ENCODE results near the gene PARD6G. TPM values are rescaled to one million over a fixed set of nuclear protein-coding genes. Genes with fewer than 3 reads are reported as not detected.
A peak's percentile ranks its signal among the peaks of the same experiment; 100 is the strongest.

The PARD6G gene
- total RNA-seq, 1 experiment from 2014 or later = 13.0 TPM

DNA sequence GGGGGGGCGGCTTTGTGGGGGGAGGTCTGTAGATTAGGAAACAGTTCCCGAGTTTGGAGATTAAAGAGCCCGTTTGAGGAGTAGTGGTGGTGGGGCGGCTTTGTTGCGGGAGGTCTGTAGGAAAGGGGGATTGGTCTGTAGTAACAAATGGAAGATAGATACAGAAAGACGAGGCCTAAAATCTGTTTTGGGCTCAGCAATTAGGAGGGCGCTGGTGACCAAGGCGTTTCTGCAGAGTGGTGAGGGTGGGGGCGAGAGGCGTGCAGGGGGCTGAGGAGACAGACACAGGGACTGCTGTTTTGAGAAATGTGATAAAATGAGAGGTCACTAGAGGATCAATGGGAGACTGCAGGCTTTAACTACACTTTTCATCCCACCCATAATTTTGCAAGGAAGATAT lies 139.9 kb downstream of the PARD6G start:
- H3K4me3 Mint-ChIP-seq = no peak overlapping the region
- DNase-seq (ENCODE audit: low spot score) (no peak), ATAC-seq (no peak)
- peaks cover 7% of the 10 kb centered on the region; the same call in 1 of the 2 replicates for H3K9me3 Mint-ChIP-seq
- H3K27me3 Mint-ChIP-seq (ENCODE audit: low read depth) = no peaks in the 10 kb centered on the region
- H3K4me1 Mint-ChIP-seq = peaks cover 59% of the 10 kb centered on the region
- TF ChIP-seq ZNF423 (CRISPR knock-in tag; IDR thresholded peaks at IDR 0.05) = no peak
- TF ChIP-seq KAT7 (CRISPR knock-in tag; IDR thresholded peaks at IDR 0.05; ENCODE audit: borderline replicate concordance) = no peak
- TF ChIP-seq, protein P1, sequence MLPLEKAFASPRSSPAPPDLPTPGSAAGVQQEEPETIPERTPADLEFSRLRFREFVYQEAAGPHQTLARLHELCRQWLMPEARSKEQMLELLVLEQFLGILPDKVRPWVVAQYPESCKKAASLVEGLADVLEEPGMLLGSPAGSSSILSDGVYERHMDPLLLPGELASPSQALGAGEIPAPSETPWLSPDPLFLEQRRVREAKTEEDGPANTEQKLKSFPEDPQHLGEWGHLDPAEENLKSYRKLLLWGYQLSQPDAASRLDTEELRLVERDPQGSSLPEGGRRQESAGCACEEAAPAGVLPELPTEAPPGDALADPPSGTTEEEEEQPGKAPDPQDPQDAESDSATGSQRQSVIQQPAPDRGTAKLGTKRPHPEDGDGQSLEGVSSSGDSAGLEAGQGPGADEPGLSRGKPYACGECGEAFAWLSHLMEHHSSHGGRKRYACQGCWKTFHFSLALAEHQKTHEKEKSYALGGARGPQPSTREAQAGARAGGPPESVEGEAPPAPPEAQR (CRISPR knock-in tag; IDR thresholded peaks at IDR 0.05) = no peak
- TF ChIP-seq EMX1 (CRISPR knock-in tag; IDR thresholded peaks at IDR 0.05) = no peak
- TF ChIP-seq, protein P2, sequence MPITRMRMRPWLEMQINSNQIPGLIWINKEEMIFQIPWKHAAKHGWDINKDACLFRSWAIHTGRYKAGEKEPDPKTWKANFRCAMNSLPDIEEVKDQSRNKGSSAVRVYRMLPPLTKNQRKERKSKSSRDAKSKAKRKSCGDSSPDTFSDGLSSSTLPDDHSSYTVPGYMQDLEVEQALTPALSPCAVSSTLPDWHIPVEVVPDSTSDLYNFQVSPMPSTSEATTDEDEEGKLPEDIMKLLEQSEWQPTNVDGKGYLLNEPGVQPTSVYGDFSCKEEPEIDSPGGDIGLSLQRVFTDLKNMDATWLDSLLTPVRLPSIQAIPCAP (CRISPR knock-in tag; IDR thresholded peaks at IDR 0.05) = no peak
- no peak for TF ChIP-seq ZNF138 (CRISPR knock-in tag; conservative IDR thresholded peaks at IDR 0.05)
- TF ChIP-seq NFE2L1 (CRISPR knock-in tag; IDR thresholded peaks at IDR 0.05) = no peak
- TF ChIP-seq, protein P3, sequence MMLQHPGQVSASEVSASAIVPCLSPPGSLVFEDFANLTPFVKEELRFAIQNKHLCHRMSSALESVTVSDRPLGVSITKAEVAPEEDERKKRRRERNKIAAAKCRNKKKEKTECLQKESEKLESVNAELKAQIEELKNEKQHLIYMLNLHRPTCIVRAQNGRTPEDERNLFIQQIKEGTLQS (CRISPR knock-in tag; conservative IDR thresholded peaks at IDR 0.05) = no peak
- TF ChIP-seq ZNF121 (CRISPR knock-in tag; IDR thresholded peaks at IDR 0.05) = no peak
- TF ChIP-seq ZBTB21 (CRISPR knock-in tag; IDR thresholded peaks at IDR 0.05; ENCODE audit: borderline replicate concordance) = no peak
- TF ChIP-seq, protein P4, sequence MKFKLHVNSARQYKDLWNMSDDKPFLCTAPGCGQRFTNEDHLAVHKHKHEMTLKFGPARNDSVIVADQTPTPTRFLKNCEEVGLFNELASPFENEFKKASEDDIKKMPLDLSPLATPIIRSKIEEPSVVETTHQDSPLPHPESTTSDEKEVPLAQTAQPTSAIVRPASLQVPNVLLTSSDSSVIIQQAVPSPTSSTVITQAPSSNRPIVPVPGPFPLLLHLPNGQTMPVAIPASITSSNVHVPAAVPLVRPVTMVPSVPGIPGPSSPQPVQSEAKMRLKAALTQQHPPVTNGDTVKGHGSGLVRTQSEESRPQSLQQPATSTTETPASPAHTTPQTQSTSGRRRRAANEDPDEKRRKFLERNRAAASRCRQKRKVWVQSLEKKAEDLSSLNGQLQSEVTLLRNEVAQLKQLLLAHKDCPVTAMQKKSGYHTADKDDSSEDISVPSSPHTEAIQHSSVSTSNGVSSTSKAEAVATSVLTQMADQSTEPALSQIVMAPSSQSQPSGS (CRISPR knock-in tag; IDR thresholded peaks at IDR 0.05; ENCODE audit: borderline replicate concordance, low read depth) = no peak
- no peak for TF ChIP-seq RELA (CRISPR knock-in tag; IDR thresholded peaks at IDR 0.05; ENCODE audit: borderline replicate concordance)
- TF ChIP-seq NFYB (CRISPR knock-in tag; conservative IDR thresholded peaks at IDR 0.05; ENCODE audit: low read depth) = no peak
- TF ChIP-seq TEAD4 (CRISPR knock-in tag; IDR thresholded peaks at IDR 0.05) = no peak
- CTCF ChIA-PET = no interaction called here
- POLR2A ChIA-PET = no interaction called here
- H3K27ac Mint-ChIP-seq = peak overlapping the region; percentile 24; the same call in 1 of the 2 replicates
- peaks cover 5% of the 10 kb centered on the region for H3K36me3 Mint-ChIP-seq

Other genes with a start within 250 kb of the PARD6G start
- gene RBFA, start 213.1 kb downstream of the PARD6G start, total RNA-seq (2021) = 32.1 to 37.1 TPM (median 33.2 TPM) in 3 replicates
- gene ADNP2, start 138.3 kb downstream of the PARD6G start, total RNA-seq (2021) = 46.5 to 56.0 TPM (median 49.0 TPM) in 3 replicates